Tibial nerve (tissue), 4 donors: Measurements from ENCODE around the gene SF1. TPM values are rescaled to one million over a fixed set of nuclear protein-coding genes. Genes with fewer than 3 reads are reported as not detected.

ENCODE experiments used
- DNase-seq, 2 donors: peaks; one replicate each; pipeline ENCODE4 v3.0.0-alpha.2; 2019; ENCODE audit warnings: low spot score in 2 of 2
- H3K27ac ChIP-seq, 4 donors: fragments of 200-600 bp; sonication (generic) in 3 of 4; one replicate each; pipeline ENCODE4 v1.5.1; 2017 to 2019; ENCODE audit warnings: mild to moderate bottlenecking in 1 of 4
- H3K27me3 ChIP-seq, 2 donors: fragments of 200-600 bp; sonication (generic) in 1 of 2; one replicate each; pipeline versions ENCODE4 v1.5.1 to v1.6.0; 2017 to 2019
- H3K36me3 ChIP-seq, 3 donors: fragments of 200-600 bp; sonication (generic); one replicate each; pipeline ENCODE4 v1.5.1; 2018 to 2019
- H3K4me1 ChIP-seq, 4 donors: fragments of 200-600 bp; sonication (generic) in 3 of 4; one replicate each; pipeline ENCODE4 v1.5.1; 2017 to 2019
- H3K4me3 ChIP-seq, 4 donors: fragments of 200-600 bp; sonication (generic) in 3 of 4; one replicate each; pipeline ENCODE4 v1.5.1; 2017 to 2019; ENCODE audit warnings: mild to moderate bottlenecking in 1 of 4, moderate library complexity in 1 of 4
- H3K9me3 ChIP-seq, 4 donors: fragments of 200-600 bp; sonication (generic) in 3 of 4; one replicate each; pipeline ENCODE4 v1.5.1; 2017 to 2019
- EP300 ChIP-seq, 2 donors: sonication (generic); formaldehyde crosslinking; IDR thresholded peaks; one replicate each; pipeline ENCODE4 v1.6.1; 2017; ENCODE audit warnings: antibody characterized with exemption in 2 of 2, mild to moderate bottlenecking in 1 of 2
- POLR2A ChIP-seq, 2 donors: fragments of 450-650 bp; IDR thresholded peaks; one replicate each; pipeline ENCODE4 v1.6.1; 2017; ENCODE audit warnings: antibody characterized with exemption in 2 of 2, mild to moderate bottlenecking in 2 of 2, moderate library complexity in 2 of 2
- WGBS, 2 donors: methylation state at CpG; one replicate each; pipeline ENCODE4 v1.1.5; 2018; 5-methylcytosine and 5-hydroxymethylcytosine counted together
- total RNA-seq, 4 donors: library from RNA; depleted of rRNA; stranded (reverse); fragments of >200 nt; gene quantifications; one replicate each; pipeline ENCODE4 v1.1.0, GENCODE V29; 2016
- TF ChIP-seq, protein P1 (sequence below), 5 experiments: fragments of 200-600 bp in 3 of 5; fragments of 450-650 bp in 2 of 5; sonication (generic) in 3 of 5; IDR thresholded peaks; one replicate each; pipeline ENCODE4 v1.5.1; 2016 to 2019; ENCODE audit warnings: antibody characterized with exemption in 5 of 5, mild to moderate bottlenecking in 3 of 5, moderate library complexity in 2 of 5

The SF1 gene
- total RNA-seq, 4 donors from 2014 or later = 368 to 416 (median 372) TPM

DNA sequence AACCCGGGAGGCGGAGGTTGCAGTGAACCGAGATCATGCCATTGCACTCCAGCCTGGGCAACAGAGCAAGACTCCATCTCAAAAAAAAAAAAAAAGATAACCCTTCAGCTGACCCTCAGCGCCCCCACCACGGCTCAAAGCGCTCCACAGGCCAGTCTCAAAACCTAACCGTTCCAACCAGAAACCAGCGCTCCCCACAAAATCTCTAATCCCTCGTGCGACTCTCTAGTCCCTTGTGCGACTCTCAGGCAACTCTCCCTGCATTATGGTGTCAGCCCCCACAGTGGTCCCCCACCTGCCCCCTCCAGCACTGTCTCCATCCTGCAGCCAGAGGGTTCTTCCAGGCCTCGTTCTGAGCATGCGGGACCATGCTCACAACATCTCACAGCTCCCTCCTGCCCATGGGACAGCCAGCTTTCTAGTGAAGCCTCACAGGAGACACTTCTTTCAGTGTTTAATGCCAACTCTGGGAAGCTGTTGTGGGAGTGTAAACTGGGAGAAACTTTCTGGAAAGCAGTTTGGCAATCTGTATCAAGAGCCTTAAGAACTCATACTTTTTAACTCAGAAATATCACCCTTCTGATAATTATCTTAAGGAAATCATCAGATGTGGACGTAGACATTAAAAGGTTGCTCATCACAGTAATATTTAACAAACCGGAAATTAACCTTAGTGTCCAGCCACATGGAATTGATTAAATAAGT is 30.2 kb downstream of the SF1 start:
- peaks cover 0 to 31% (median 22%) of the 10 kb centered on the region in 4 donors for H3K4me1 ChIP-seq
- H3K4me3 ChIP-seq = no peak overlapping the region
- H3K27me3 ChIP-seq = peaks cover 0 to 20% of the 10 kb centered on the region in 2 donors
- no peak for DNase-seq
- H3K27ac ChIP-seq = peak overlapping the region in 2 of 4 donors; percentile 18 to 24
- H3K9me3 ChIP-seq = no peaks in the 10 kb centered on the region
- 75 to 76% methylated on average over 15 of the region's 15 CpGs for WGBS, 2 donors
- TF ChIP-seq EP300 (IDR thresholded peaks at IDR 0.05) = no peak
- TF ChIP-seq POLR2A (IDR thresholded peaks at IDR 0.05) = no peak
- TF ChIP-seq, protein P1, sequence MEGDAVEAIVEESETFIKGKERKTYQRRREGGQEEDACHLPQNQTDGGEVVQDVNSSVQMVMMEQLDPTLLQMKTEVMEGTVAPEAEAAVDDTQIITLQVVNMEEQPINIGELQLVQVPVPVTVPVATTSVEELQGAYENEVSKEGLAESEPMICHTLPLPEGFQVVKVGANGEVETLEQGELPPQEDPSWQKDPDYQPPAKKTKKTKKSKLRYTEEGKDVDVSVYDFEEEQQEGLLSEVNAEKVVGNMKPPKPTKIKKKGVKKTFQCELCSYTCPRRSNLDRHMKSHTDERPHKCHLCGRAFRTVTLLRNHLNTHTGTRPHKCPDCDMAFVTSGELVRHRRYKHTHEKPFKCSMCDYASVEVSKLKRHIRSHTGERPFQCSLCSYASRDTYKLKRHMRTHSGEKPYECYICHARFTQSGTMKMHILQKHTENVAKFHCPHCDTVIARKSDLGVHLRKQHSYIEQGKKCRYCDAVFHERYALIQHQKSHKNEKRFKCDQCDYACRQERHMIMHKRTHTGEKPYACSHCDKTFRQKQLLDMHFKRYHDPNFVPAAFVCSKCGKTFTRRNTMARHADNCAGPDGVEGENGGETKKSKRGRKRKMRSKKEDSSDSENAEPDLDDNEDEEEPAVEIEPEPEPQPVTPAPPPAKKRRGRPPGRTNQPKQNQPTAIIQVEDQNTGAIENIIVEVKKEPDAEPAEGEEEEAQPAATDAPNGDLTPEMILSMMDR (IDR thresholded peaks at IDR 0.05) = no peak
- H3K36me3 ChIP-seq = peaks cover 0 to 12% (median 0%) of the 10 kb centered on the region in 3 donors

GRCh38 chr11:64746486-64746885 is 31.9 kb downstream of the SF1 start:
- no peak overlapping the region for H3K4me3 ChIP-seq
- no peak for DNase-seq
- peaks cover 0 to 12% (median 0%) of the 10 kb centered on the region in 3 donors for H3K36me3 ChIP-seq
- H3K27ac ChIP-seq = peak overlapping the region; percentile 60 to 93 (median 87)
- 62 to 71% methylated on average over 5 to 10 of the region's 10 CpGs for WGBS, 2 donors
- no peaks in the 10 kb centered on the region for H3K9me3 ChIP-seq
- H3K27me3 ChIP-seq = peaks cover 0 to 36% of the 10 kb centered on the region in 2 donors
- H3K4me1 ChIP-seq = peaks cover 0 to 47% (median 34%) of the 10 kb centered on the region in 4 donors
- no peak for TF ChIP-seq EP300 (IDR thresholded peaks at IDR 0.05)
- TF ChIP-seq POLR2A (IDR thresholded peaks at IDR 0.05) = no peak
- TF ChIP-seq, protein P1 (IDR thresholded peaks at IDR 0.05) = no peak

DNA sequence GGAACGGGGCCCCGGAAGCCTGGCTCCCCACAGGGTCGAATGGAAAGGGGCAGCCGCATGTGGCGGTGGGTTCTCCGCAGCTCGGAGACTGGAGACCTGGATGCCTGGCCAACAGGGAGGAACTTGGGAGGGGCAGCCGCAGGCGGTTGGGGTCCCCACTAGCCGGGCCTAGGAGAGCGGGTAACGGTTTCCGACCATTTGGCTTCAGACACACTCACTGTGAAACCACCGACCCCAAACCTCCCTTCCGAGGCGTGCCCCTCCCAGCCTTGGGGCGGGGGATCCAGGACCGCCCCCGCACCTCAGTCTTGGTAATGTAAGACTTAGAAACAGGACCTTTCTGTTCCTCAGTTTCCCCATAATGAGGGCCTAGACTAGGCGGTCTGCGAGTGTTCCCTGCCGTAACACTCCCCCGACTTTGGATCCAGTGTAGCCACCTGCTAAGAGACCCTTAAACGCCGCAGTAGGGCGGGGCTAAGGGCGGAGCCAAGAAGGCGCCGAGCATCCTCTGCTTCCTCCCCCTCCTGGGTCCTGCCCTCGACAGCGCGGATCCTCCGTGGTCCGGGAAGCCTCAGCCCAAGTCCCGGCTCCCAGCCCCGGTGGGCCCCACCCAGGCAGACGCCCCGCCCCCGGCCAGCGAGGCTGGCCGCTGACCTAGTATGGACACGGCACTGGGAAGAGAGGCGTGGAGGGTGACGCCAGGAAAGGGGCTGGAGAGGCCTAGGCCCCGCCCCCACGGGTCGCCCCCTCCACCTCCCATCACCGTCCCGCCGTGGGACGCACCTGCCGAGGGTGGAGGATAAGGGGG is 32.6 kb downstream of the SF1 start:
- peak in 1 of 2 donors; percentile 53 for TF ChIP-seq EP300 (IDR thresholded peaks at IDR 0.05)
- peak in 1 of 2 donors; percentile 49 for TF ChIP-seq POLR2A (IDR thresholded peaks at IDR 0.05)
- TF ChIP-seq, protein P1 (IDR thresholded peaks at IDR 0.05) = no peak

DNA sequence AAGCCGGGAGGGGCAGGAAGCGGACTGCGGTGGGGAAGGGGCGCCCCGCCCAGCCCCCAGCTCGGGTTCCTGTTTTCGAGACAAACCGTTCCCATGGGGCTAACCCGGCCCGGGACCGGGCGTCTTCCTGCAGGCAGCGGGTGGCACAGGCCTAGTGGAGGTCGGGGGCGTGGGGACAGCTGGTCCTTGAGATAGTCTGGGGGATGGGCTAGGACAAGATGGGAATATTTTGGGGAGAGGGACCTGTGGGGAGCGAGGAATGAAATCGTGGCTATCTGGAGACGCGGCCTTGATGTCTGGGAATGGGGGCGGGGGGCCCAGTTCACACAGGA is 33.2 kb downstream of the SF1 start:
- peaks cover 0 to 52% (median 34%) of the 10 kb centered on the region in 4 donors for H3K4me1 ChIP-seq
- H3K27me3 ChIP-seq = peaks cover 0 to 37% of the 10 kb centered on the region in 2 donors
- peak; percentile 41 to 47 for DNase-seq
- peaks cover 0 to 4% (median 0%) of the 10 kb centered on the region in 3 donors for H3K36me3 ChIP-seq
- WGBS, 2 donors = 0% methylated on average over 13 to 15 of the region's 20 CpGs
- no peaks in the 10 kb centered on the region for H3K9me3 ChIP-seq
- peak overlapping the region; percentile 35 to 57 (median 46) for H3K4me3 ChIP-seq
- TF ChIP-seq, protein P1 (IDR thresholded peaks at IDR 0.05) = no peak
- TF ChIP-seq POLR2A (IDR thresholded peaks at IDR 0.05) (no peak), EP300 (IDR thresholded peaks at IDR 0.05) (no peak)
- peak overlapping the region; percentile 61 to 93 (median 87) for H3K27ac ChIP-seq

More for the DNA sequence above, 32.6 kb downstream of the SF1 start:
- peak overlapping the region; percentile 61 to 93 (median 87) for H3K27ac ChIP-seq
- peaks cover 0 to 52% (median 34%) of the 10 kb centered on the region in 4 donors for H3K4me1 ChIP-seq
- peaks cover 0 to 7% (median 0%) of the 10 kb centered on the region in 3 donors for H3K36me3 ChIP-seq
- peaks cover 0 to 37% of the 10 kb centered on the region in 2 donors for H3K27me3 ChIP-seq
- no peaks in the 10 kb centered on the region for H3K9me3 ChIP-seq
- H3K4me3 ChIP-seq = peak overlapping the region; percentile 35 to 57 (median 46)
- 1 to 2% methylated on average over 35 to 36 of the region's 52 CpGs for WGBS, 2 donors
- DNase-seq = peak; percentile 54 to 59
